PC-3 (cell line): ENCODE results near the gene KDM5A. TPM values are rescaled to one million over a fixed set of nuclear protein-coding genes. Genes with fewer than 3 reads are reported as not detected.

Experiments used
- ATAC-seq: fragments of 200-7000 bp; cut with Tn5 transposase; 2 replicates; pipeline ENCODE4 v1.9.1; 2020; ENCODE audit warnings: mild to moderate bottlenecking, moderate library complexity
- BruUV-seq: library from RNA; stranded (reverse); fragments of 400-500 nt; replicated peaks from 2 replicates; lab custom pipeline; 2021; lab: Mats Ljungman, UMichigan
- CTCF ChIA-PET: fragments of 300-600 bp; sonication (Branson Sonifier 250); formaldehyde crosslinking; loops from one replicate; lab custom pipeline; 2022; ENCODE audit warnings: antibody characterized with exemption; lab: Charles Lee
- POLR2A ChIA-PET: fragments of 300-600 bp; sonication (Branson Sonifier 250); formaldehyde crosslinking; loops from one replicate; lab custom pipeline; 2022; ENCODE audit warnings: antibody characterized with exemption; ENCODE audit not compliant: unreplicated experiment; lab: Charles Lee
- DNase-seq: peaks from one replicate; pipeline ENCODE4 v3.0.0-alpha.2; 2015
- H2AFZ ChIP-seq: fragments of 300-600 bp; sonication (generic); 2 replicates; pipeline ENCODE4 v1.6.0; 2016; ENCODE audit warnings: antibody characterized with exemption, low read length
- H3F3A ChIP-seq: fragments of 300-600 bp; sonication (generic); one replicate; pipeline ENCODE4 v1.6.0; 2017; ENCODE audit warnings: antibody characterized with exemption, low read length, control low read depth, mild to moderate bottlenecking; ENCODE audit not compliant: unreplicated experiment
- H3K27ac ChIP-seq: fragments of 300-600 bp; sonication (generic); 2 replicates; pipeline ENCODE4 v1.5.1; 2016; ENCODE audit warnings: mild to moderate bottlenecking, low read length
- H3K27me3 ChIP-seq: fragments of 300-600 bp; sonication (generic); 2 replicates; pipeline ENCODE4 v1.6.1; 2016; ENCODE audit warnings: low read length, mixed read lengths
- H3K36me3 ChIP-seq: fragments of 300-600 bp; sonication (generic); 2 replicates; pipeline ENCODE4 v1.6.1; 2016; ENCODE audit warnings: low read depth, mixed run types, low read length, mixed read lengths
- H3K4me1 ChIP-seq: fragments of 300-600 bp; sonication (generic); 2 replicates; pipeline ENCODE4 v1.5.1; 2016; ENCODE audit warnings: low read length; ENCODE audit not compliant: insufficient read depth
- H3K4me2 ChIP-seq: fragments of 300-600 bp; sonication (generic); 2 replicates; pipeline ENCODE4 v1.6.0; 2016; ENCODE audit warnings: low read length
- H3K4me3 ChIP-seq: fragments of 300-600 bp; sonication (generic); 2 replicates; pipeline ENCODE4 v1.5.1; 2016; ENCODE audit warnings: mild to moderate bottlenecking, low read length, mixed read lengths
- H3K79me2 ChIP-seq: fragments of 300-600 bp; sonication (generic); 2 replicates; pipeline ENCODE4 v1.6.1; 2017; ENCODE audit warnings: low read length, mixed read lengths
- H3K9ac ChIP-seq: fragments of 300-600 bp; sonication (generic); 2 replicates; pipeline ENCODE4 v1.6.0; 2016; ENCODE audit warnings: mild to moderate bottlenecking, low read length
- H3K9me2 ChIP-seq: fragments of 300-600 bp; sonication (generic); replicated peaks from 2 replicates; pipeline ENCODE4 v1.6.1; 2016; ENCODE audit warnings: mixed run types, low read length, mixed read lengths
- H3K9me3 ChIP-seq: fragments of 300-600 bp; sonication (generic); 2 replicates; pipeline ENCODE4 v1.6.1; 2016; ENCODE audit warnings: low read length, mixed read lengths
- H4K20me1 ChIP-seq: fragments of 300-600 bp; sonication (generic); 2 replicates; pipeline ENCODE4 v1.6.1; 2016; ENCODE audit warnings: low read length, mixed read lengths
- CTCF ChIP-seq: fragments of 300-600 bp; sonication (generic); conservative IDR thresholded peaks from 2 replicates; pipeline ENCODE4 v1.5.1; 2017; ENCODE audit warnings: antibody characterized with exemption, low read depth, mild to moderate bottlenecking, low read length
- EZH2 ChIP-seq: fragments of 300-600 bp; sonication (generic); IDR thresholded peaks from one replicate; pipeline ENCODE4 v1.6.1; 2017; ENCODE audit warnings: antibody characterized with exemption, mild to moderate bottlenecking, low read length; ENCODE audit not compliant: unreplicated experiment
- EZH2phosphoT487 ChIP-seq: fragments of 300-600 bp; sonication (generic); IDR thresholded peaks from 2 replicates; pipeline ENCODE4 v1.6.1; 2018; ENCODE audit warnings: mild to moderate bottlenecking, antibody characterized with exemption, low read length, borderline replicate concordance
- intact Hi-C: fragments of 100-400 bp; cut with micrococcal nuclease; formaldehyde crosslinking; loops from 2 replicates; pipeline ENCODE4 v1.9.0; 2023
- total RNA-seq: library from RNA; depleted of rRNA; stranded (reverse); fragments of >200 nt; gene quantifications from 2 replicates; pipeline ENCODE4 v1.2.3, GENCODE V29; 2014

The KDM5A gene
- total RNA-seq, 1 experiment from 2014 or later = 27.8 TPM

GRCh38 chr12:401235-402028, 12.3 kb upstream of the KDM5A start, which contains the start of gene CCDC77:
TSS of gene CCDC77 (plus strand) at chr12:401644. CDS start at chr12:409384, 7,740 bp downstream.
- H3K9me3 ChIP-seq = no peaks in the 10 kb centered on the region
- H2AFZ ChIP-seq = peak within 1 kb of the TSS; percentile 91
- intact Hi-C loops = loop anchor here (1.0 kb wide), 1 partner anchor 12 kb away; the partner anchor contains the start of gene KDM5A
- H3K79me2 ChIP-seq = peaks cover 18% of the 10 kb centered on the region
- TF ChIP-seq EZH2phosphoT487 = no peak
- no peak for TF ChIP-seq CTCF
- no peak for TF ChIP-seq EZH2
- H4K20me1 ChIP-seq = no peaks in the 10 kb centered on the region
- peak; percentile 100 for ATAC-seq
- H3K4me2 ChIP-seq = peak within 1 kb of the TSS; percentile 95
- ChIA-PET POLR2A (interaction anchor here (0.5 to 0.6 kb wide), 3 partner anchors 12 to 30 kb away, joined by 4 to 29 read pairs (median 10); partner anchors contain the start of gene KDM5A), CTCF (no interaction called here)
- H3K9ac ChIP-seq = peak within 1 kb of the TSS; percentile 63
- BruUV-seq = TSS peak; percentile 83
- no peak within 1 kb of the TSS; the same call in 1 of the 2 replicates for H3K27ac ChIP-seq
- no peaks in the 10 kb centered on the region for H3K36me3 ChIP-seq
- no peaks in the 10 kb centered on the region for H3K9me2 ChIP-seq
- H3F3A ChIP-seq = no peaks in the 10 kb centered on the region
- peak within 1 kb of the TSS; percentile 88 for H3K4me3 ChIP-seq
- peak; percentile 95 for DNase-seq
- H3K27me3 ChIP-seq = no peaks in the 10 kb centered on the region
- H3K4me1 ChIP-seq = peaks cover 14% of the 10 kb centered on the region; the same call in 1 of the 2 replicates

GRCh38 chr12:400828-401227, 11.7 kb upstream of the KDM5A start:
- peaks cover 14% of the 10 kb centered on the region; the same call in 1 of the 2 replicates for H3K4me1 ChIP-seq
- TSS peak; percentile 35 for BruUV-seq
- CTCF ChIA-PET = no interaction called here
- H3K4me3 ChIP-seq = peak overlapping the region; percentile 88
- H3K27me3 ChIP-seq = no peaks in the 10 kb centered on the region
- no peak for DNase-seq
- H3F3A ChIP-seq = no peaks in the 10 kb centered on the region
- H4K20me1 ChIP-seq = no peaks in the 10 kb centered on the region
- no peaks in the 10 kb centered on the region for H3K9me2 ChIP-seq
- no peaks in the 10 kb centered on the region for H3K9me3 ChIP-seq
- H3K4me2 ChIP-seq = peak overlapping the region; percentile 95
- peaks cover 18% of the 10 kb centered on the region for H3K79me2 ChIP-seq
- no peaks in the 10 kb centered on the region for H3K36me3 ChIP-seq
- TF ChIP-seq EZH2phosphoT487 (no peak), EZH2 (no peak), CTCF (no peak)
- H2AFZ ChIP-seq = peak overlapping the region; percentile 91
- H3K9ac ChIP-seq = peak overlapping the region; percentile 63; the same call in 1 of the 2 replicates
- intact Hi-C loops = loop anchor here (1.0 kb wide), 1 partner anchor 12 kb away; the partner anchor contains the start of gene KDM5A
- no peak for ATAC-seq
- POLR2A ChIA-PET = interaction anchor here (0.5 kb wide), 1 partner anchor 30 kb away, joined by 29 read pairs; no protein-coding TSS in a partner anchor
- no peak overlapping the region for H3K27ac ChIP-seq
